HG02840 (cell line): ENCODE results near the gene PARP9.
A peak's percentile ranks its signal among the peaks of the same experiment; 100 is the strongest.
"Not testable (repeated sequence)": the region's sequence is repeated elsewhere in the genome, so short reads cannot be mapped to it uniquely, and the experiment has no call there.

Experiments
- ATAC-seq: cut with Tn5 transposase; IDR thresholded peaks from one replicate; pipeline ENCODE4 v1.9.1; 2021; ENCODE audit warnings: mild to moderate bottlenecking, moderate library complexity, moderate number of reproducible peaks; ENCODE audit not compliant: unreplicated experiment, low FRiP score

The PARP9 gene

DNA sequence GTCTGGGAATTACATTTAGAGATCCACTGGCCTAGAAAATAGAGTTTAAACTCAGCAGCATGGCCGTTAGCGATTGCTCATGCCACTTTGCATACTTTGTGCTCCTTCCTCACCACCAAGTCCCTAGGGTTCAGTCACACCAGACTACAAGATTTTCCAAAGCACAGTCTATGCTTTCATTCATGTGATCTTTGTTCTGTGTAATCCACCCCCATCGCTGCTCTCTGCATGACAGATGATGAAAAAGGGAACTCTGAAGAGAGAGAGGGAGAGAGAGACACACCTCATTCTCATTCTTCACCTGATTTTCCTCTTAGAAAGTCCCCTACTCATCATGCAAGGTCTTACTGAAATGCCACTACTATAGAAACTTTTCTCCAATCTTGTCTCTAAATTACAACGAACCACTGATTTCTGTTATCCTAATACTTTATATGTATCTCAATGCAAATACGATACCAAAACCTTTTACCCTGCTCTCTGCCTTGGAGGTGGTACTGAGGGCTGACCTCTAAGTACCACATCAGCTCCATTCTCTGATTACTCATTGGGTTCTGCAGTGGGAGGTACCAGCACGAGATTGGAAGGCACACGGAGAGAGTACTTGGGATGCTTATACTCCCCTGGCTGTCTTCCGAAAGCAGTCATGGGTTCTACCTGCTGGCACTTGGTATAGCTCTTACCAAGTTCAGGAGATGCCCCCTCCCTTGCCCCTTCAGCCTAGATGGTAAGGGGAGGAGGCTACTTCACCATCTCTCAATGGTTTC lies 12.3 kb upstream of the PARP9 start:
- peak; percentile 80 for ATAC-seq

DNA sequence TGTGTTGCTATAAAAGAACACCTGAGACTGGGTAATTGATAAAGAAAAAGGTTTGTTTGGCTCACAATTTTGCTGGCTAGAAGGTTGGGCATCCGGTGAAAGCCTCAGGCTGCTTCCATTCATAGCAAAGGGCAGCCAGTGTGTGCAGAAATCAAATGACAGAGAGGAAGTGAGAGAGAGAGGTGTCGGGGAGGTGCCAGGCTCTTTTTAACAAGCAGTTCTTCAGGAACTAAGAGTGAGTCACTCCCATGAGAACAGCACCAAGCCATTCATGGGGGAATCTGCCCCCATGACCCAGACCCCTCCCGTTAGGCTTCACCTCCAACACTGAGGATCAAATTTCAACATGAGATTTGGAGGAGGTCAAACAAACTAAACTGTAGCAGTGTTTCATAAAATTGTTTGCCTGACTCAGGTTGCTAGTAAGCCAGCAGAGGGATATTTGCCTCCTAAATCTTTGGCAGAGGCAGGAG lies 8.9 kb upstream of the PARP9 start:
- no peak for ATAC-seq

DNA sequence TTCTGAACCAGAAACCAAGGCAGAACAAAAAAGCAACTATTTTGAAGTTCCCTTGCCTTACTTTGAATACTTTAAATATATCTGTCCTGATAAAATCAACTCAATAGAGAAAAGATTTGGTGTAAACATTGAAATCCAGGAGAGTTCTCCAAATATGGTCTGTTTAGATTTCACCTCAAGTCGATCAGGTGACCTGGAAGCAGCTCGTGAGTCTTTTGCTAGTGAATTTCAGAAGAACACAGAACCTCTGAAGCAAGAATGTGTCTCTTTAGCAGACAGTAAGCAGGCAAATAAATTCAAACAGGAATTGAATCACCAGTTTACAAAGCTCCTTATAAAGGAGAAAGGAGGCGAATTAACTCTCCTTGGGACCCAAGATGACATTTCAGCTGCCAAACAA lies 4.7 kb upstream of the PARP9 start:
- ATAC-seq: no peak

DNA sequence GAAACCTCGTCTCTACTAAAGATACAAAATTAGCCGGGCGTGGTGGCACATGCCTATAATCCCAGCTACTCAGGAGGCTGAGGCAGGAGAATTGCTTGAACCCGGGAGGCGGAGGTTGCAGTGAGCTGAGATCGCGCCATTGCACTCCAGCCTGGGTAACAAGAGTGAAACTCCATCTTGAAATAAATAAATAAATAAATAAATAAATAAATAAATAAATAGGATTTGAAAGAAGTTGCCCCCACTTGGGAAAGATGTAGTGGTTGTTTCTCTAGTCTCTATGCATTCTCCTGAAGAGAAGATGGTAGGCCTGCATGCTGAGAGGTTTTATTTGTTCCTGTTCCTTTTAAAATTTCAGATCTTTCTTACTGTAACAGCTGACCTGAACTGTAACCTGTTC lies 4.0 kb upstream of the PARP9 start:
- ATAC-seq: not testable (repeated sequence)

DNA sequence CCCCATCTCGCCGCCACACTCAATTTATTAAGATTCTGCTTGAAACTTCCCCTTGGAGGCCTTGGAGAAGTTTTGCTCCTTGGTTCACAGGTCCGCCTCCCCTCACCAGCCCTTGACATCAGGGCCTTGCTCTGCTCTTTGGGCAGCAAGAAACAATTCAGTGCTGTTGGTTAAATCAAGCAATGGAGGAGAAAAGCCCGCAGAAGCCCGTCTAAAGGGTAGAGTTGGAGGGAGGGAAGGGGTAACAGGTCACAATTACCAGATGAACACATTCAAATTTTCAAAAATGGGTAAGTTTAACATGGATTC lies 429 bp downstream of the PARP9 start:
- ATAC-seq: no peak

DNA sequence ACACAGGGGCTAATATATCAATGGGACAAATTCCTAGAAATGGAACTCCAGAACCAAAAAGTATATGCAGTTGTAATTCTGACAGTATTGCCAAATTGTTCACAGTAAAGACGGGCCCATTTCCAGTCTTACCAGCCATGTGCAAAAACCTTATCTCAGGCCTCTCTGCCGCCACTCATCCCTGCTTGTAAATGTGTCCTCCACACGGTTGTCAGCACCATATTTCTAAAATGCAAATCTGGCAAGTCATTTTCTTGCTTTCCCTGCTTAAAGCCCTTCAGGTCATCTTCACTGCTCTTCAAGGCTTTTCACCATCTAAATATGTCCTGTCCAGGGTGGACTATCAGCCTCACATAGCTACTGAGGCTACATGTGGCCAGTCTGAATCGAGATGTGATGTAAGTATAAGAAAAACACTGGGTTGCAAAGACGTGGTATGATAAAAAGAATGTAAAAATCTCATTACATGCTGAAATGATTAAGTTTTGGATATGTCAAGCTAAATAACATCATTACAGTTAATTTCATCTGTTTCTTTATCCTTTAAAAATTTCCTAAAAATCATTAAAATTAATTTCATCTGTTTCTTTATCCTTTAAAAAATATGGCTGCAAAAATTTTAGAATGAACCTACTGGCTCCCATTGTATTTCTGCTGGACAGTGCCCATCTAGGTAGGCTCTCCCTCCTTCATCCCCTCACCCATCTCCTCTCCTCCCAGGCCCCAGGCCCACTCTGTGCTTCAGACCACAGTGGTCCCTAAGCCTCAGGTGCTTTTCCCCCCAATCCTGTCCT lies 980 bp downstream of the PARP9 start:
- ATAC-seq: no peak

DNA sequence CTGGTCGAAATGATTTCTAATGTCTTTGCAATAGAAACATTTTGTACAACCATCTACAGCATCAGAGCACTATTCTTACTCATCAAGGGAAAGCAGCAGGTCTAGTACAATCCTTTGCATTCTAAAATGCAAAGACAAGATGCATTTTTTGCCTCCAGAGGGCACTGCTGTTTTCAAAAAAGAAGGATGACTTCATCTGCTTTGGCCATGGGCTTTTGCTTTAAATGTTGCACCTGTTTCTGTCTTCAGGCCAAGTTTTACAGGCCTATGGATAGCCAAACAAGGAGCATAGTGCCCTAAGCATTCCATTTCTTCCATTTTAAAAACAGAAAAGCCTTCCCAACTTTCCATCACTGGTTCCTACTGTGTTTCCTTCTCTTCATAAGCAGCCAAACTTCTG lies 3.4 kb downstream of the PARP9 start:
- ATAC-seq: no peak

DNA sequence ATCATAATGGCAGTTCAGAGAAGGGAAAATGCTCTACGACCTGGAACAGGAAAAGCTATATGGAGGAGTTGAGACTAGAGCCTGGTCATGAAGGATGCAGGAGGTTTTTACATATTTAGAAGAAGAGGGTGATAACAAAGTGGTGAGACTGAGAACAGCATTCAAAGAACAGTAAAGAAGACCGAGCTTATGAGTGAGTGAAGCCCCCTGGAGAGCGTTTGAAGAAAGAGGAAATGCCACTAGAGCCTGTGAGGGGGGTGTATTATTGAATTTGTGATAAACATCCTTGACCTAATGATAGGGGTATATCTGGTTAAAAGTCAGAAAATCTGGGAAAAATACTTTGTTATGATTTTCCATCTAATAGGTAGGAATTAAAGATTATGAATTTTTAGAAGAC lies 4.2 kb downstream of the PARP9 start:
- no peak for ATAC-seq

DNA sequence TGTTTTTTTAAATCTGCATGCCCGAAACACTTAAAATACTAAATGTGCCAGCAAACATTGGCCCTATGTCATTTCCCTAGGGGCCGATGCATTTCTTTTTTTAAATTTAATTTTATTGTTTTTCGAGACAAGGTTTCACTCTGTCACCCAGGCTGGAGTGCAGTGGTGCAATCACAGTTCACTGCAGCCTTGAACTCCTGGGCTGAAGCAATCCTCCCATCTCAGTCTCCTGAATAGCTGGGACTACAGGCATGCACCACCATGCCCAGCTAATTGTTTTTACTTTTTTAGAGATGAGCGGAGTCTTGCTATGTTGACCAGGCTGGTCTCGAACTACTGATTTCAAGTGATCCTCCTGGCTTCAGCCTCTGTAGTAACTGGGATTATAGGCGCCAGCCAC lies 5.5 kb downstream of the PARP9 start:
- ATAC-seq: no peak

DNA sequence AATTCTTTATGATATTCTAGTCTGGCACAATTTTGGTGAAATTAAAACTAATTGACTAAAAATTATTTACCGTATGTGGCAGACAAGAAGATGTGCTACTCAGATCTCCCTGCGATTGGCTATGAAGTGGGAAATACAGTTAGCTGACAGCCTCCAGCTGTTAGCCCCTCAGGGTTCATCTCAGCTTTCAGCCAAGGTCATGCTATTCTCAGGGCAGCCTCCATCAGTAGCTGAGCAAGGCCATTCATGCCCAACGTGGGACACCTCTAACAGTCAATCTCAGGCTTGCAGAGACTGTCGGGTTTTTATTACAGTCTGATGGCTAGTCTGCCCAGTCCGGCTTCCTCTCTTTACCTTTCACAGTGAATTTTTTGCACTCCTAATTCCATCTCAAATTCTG lies 6.7 kb downstream of the PARP9 start:
- no peak for ATAC-seq

DNA sequence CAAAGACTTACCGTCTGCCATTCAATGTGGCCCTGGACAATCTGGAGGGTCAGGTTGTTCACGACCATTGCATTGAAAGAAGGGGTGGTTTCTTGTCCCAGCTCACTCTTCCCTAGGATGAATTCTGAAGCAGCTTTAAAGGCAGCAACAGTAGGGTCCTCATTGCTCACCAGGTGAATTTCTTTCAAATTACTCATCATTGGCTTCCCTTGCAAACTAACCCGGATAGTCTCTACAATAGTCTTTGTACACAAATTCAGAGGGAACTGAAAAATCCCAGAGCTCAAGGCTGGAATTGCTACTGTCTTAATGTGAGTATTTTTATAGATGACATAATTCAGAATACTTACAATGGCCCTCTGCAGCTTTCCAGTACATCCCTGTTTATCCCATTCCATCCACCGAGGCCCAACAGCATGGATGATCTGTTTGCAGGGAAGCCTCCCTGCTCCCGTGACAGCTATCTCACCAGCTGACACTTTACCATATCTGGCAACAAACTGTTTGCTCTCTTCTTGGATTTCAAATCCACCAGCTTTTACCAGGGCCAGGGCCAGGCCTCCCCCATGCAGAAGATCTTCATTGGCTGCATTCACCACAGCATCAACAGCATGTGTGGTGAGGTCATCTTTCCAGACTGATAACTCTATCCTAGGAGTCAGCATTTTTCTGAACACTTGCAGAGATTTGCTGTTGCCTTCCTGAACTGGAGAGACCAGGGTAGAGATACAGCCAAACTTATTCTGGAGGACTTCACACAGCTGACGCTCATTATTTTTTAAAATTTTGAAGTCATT lies 8.6 kb downstream of the PARP9 start:
- no peak for ATAC-seq

DNA sequence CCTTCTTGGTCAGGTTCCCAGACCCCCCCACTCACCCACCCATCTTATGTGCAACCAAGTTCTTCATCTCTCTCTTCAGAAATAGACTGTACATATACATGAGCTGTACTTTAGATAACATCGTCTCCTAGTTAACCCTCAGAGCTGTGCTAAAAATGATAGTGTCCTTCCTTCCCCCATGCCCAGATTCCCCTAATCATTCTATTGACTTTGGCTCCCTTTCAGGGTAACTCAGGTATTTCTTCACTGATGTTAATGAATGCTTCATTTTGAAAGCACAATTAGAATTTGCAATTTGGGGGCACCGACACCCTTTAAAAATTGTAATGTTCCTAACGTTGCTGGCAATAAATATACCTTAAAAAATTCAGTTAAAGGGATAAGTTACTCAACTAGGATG lies 10.9 kb downstream of the PARP9 start:
- no peak for ATAC-seq

DNA sequence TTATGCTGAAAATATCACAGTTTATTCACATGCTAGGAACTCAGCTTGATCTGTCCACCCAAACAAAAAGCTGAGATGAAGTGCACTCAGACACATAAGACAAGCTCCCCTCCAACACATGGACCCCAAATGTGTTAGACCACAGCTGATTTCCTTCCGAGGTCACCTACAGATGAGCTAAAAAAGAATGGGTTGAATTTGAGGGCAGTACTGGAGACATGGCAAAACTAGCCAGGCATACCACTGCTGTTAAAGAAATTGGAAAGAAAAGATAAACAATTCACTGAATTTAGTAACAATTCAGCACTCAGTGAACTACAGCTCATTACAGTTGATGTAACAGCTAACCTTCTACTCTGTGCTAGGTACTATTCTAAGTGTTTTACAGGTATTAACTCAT lies 15.5 kb downstream of the PARP9 start:
- ATAC-seq: no peak

DNA sequence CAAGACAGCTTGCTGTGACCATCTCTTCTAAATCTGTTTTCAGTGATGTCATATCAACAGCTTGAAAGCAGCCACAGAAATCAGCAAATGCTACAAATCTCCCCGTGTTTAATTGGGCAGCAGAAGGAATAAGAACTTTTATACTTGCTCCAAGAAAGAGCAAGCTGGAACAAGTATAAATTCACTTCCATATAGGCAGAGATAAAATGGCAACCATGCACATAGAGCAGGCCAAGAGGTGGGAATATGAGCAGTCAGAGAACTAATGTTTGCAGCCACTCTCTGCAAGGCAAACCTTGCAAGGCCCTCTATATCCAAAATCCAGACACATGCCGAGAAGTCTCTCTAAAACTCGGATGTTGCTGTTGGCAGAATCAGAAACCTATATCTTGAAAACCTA lies 16.0 kb downstream of the PARP9 start:
- ATAC-seq: no peak

DNA sequence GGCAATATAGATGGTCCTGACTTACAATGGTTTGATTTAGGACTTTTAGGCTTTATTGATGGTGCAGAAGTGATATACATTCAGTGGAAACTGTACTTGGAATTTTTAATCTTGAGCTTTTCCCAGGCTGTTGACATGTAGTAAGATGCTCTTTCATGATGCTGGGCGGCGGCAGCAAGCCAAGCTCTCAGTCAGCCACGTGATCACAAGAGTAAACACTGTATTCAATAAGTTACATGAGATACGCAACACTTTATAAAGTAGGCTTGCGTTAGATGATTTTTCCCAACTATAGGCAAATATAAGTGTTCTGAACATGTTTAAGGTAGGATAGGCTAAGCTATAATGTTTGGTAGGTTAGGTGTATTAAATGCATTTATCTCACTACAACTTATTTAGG lies 17.9 kb downstream of the PARP9 start:
- ATAC-seq: no peak

DNA sequence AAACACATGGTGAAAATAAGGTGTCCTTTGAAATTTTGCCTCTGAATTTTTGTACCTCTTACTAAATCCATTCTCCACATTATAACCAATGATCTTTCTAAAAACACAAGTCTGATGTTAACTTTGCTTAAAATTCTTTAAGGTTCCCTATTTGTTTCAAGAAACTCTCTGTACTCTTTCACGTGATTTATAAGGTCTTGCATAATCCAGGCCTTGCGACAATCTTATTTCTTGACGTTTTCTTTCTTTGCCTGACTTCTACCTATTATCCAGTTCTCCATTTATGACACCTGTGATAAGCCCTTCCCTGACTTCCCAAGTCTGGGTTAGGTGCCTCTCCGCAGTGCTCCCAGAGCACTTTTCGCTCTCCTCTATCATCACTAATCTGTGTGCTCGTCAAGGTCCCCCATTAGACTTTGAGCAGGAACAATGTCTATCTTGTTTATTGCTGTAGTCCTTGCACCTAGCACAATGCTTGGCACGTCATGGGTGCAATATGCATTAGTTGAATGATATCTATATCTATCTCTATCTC lies 25.1 kb downstream of the PARP9 start:
- no peak for ATAC-seq

DNA sequence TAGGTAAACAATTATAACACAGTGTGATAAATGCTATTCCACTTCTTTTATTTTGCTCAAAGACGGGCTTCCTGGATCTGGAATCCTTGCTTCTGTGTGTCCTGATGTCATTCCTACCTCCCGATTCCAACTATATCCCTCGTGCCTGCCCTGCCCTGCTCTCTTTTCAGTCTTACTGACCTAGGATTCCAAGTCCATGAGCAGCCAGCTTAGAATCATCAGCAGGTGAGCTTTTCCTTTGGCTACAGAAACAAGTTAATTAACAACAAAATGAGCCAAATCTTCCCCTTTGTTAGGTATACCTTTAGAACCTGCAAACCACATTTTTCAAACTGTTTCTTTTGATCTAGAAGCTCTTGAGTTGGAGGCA lies 27.5 kb downstream of the PARP9 start:
- ATAC-seq: no peak

DNA sequence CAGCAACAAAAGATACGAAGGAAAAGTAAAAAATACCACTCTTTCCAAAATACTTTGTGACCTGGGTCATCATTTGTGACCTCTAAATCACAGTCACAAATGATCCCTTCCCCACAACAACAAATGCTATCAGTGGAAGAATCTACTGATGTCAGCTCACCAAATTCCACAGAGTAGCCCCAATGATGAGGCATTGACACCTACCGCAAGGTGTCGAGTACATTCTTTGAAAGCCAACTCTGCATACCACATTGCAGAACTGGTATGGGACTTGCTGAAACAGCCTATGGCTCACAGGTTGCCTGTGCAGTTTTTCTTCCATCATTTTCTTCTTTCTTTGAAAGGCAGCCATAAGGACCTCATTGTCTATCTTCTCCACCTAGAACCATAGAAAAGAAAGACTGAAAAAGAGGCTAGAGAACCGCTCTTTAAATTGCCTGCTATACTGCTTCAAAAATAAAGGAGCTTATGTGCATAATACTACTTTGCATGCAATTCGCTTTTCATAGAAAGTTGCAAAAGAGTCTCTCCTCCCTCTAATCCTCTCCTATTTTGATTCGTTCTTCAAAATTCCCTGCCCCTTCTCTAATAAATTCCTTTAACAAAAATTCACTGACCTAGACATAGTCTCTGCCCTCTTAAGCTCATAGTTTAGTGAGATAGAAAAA lies 28.0 kb downstream of the PARP9 start:
- no peak for ATAC-seq

DNA sequence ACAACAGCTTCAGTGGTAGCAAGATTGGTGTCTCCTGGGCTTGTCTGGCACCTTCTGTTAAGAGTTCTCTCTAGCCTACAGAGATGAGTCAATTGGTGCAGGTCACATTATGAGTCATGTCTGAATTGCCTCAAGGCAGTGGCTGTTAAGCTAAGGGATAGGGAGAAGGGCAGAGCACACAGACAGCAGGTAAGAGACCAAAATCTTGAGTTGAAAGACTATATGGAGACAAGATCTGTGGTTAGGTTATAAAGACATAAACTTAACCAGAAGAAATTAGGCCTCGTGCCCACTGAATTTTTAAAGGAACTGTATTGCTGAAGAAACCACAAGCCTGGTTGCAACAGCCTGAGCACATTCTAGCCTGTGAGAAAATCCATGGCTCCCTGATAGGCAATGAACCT lies 30.2 kb downstream of the PARP9 start:
- peak; percentile 92 for ATAC-seq

DNA sequence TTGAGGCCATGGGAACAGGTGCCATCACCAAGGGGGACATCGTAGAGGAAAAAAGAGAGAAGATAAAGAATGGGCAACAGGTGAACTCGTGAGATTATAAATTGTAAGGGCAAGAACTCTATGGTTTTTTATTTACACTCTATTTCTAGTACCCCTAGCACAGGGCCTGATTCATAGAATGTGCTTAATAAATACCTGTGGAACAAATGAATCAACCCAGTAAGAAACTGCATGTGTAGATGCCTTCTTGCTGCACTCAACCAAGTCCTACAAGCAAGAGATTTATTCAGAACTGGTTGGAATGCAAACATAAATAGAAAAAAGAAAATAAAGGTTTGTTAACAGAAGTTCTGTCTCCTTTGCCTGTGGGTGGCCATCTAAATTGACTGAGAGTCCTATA lies 30.6 kb downstream of the PARP9 start:
- ATAC-seq: no peak

DNA sequence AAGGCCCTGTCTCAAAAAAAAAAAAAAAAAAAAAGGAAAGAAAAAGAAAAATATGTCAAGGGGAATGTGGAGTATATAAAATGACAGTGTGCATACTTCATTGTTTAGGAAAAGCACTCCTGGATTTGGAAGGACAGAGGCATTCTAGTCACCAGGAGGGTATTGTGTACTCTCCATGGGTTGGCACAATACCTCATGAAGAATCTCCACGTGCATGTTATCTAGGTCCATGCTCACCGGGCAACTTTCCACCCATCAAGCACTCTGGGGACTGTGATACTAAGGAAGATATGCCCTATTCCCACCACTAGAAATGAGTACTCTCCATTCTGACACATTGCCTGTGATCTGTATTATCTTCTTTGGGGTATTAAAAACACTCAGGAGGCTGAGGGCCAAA lies 33.9 kb downstream of the PARP9 start:
- no peak for ATAC-seq
